ENCODE results near the gene THUMPD1. TPM values are rescaled to one million over a fixed set of nuclear protein-coding genes. Genes with fewer than 3 reads are reported as not detected.
"Not testable (repeated sequence)": the region's sequence is repeated elsewhere in the genome, so short reads cannot be mapped to it uniquely, and the experiment has no call there.

Gene THUMPD1
- total RNA-seq, 1 experiment from 2014 or later = 63.0 TPM

DNA sequence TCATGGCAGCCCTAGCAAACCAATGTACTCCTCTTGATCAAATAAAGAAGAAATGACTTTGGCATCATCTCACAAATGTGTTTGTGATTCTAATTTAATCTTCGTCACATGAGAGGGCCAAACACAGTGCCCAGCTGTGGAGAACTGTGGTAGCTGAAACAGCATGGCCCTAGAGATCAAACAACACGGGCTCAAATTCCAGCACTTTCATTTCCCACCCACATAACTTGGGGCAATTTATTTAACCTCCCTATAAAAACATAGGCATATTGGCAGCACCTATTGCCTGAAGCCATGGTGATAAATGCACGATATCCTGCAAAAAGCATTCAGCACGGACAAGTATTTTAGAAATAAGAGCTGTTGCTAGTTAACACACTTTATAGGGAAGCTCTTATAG, 46.6 kb downstream of the THUMPD1 start:
- DNase-seq (ENCODE audit: low read depth) = no peak

DNA sequence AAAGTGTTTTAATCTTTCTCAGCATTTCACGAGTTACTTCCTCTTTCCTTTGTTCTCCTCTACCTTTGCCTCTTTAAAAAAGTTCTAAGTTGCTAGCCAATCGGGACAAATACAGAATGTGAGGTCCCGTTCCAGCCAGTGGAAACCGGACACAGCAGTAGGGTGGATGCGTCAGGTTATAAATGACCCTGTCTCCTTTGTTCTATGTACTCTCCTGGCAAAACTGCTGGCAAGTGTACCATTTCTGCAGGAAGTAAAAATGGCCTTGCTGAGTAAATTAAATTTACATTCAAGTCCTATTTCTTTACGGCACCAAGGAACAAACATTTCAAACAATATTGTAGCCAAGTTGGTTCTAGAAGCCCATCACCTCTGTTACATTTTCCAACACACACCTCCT, 47.5 kb downstream of the THUMPD1 start:
- not testable (repeated sequence) for DNase-seq (ENCODE audit: low read depth)

DNA sequence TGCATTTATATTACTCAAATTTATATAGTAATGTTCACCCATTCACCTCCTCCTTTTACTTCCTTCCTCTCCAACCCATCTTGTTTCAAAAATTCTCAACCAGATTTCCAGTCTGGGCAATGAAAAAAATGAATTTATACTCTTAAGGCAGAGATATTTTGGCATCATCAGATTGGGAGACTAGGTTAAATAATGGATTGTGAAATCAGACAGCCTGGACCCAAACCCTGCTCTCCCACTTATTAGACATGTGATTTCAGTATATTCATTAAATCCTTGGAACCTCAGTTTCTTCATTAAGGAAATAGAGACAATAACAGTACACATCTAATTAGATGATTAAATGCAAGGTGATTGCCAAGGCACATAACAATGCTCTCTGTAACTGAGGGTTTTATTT, 52.0 kb downstream of the THUMPD1 start:
- no peak for DNase-seq (ENCODE audit: low read depth)

DNA sequence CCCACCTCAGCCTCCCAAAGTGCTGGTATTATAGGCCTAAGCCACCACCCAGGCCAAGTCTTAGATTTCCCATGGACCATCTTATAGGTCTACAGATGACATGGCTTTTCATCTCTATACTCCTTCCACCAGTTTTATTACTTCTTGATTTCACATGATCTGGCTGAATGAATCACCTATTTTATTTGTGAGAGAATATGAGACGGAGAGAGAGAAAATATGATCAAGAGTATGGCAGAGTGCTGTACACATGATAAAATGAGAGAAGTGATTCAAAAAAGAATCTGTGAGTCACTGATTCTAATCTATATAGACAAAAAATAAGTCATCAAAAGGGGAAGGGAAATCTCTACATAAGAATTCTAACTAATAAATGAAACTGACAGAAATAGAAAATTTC, 57.8 kb downstream of the THUMPD1 start:
- no peak for DNase-seq (ENCODE audit: low read depth)

Other genes starting within 250 kb of the THUMPD1 start
- not detected in 2 replicates for gene ACSM2B, start 165.5 kb downstream of the THUMPD1 start, total RNA-seq (2014; rRNA removed; shearing (Covaris generic))
- not detected in 2 replicates for gene ACSM1, start 44.1 kb downstream of the THUMPD1 start, total RNA-seq (2014; rRNA removed; shearing (Covaris generic))
- 2.2 and 4.8 TPM in 2 replicates for gene ACSM3, start 22.2 kb upstream of the THUMPD1 start, total RNA-seq (2014; rRNA removed; shearing (Covaris generic))
- 20.2 and 20.5 TPM in 2 replicates for gene ERI2, start 64.7 kb upstream of the THUMPD1 start, total RNA-seq (2014; rRNA removed; shearing (Covaris generic))
- 4.7 and 17.3 TPM in 2 replicates for gene REXO5, start 64.7 kb upstream of the THUMPD1 start, total RNA-seq (2014; rRNA removed; shearing (Covaris generic))
- gene DCUN1D3, start 158.5 kb upstream of the THUMPD1 start, total RNA-seq (2014; rRNA removed; shearing (Covaris generic)) = 10.2 and 16.9 TPM in 2 replicates
- 42.1 and 59.4 TPM in 2 replicates for gene LYRM1, start 159.0 kb upstream of the THUMPD1 start, total RNA-seq (2014; rRNA removed; shearing (Covaris generic))